ENCODE data around the gene CRABP2.
A peak's percentile ranks its signal among the peaks of the same experiment; 100 is the strongest.

CRABP2 gene

DNA sequence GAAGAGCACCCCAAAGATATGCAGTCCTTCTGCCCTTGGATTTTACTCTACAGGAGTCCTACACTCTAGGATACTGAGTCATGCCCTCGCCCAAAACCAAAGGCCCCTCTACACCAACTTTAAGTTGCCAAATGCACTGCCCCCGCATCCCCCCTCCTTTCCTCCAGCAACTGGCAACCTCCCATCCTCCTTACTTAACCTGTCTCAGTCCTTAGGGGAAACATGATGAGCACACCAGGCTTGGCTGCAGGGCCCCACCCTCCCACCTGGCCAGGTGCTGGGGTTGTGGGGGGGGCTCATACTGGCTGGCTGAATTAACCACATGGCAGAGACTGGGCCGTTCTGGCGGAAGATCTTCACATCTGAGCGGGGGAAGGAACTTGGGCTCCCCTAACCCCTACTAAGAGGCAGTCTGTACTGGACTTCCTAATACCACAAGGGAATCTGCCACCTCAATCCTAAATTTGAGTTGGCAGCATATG lies 44.8 kb upstream of the CRABP2 start:
- no peaks in the 10 kb centered on the region for H4K20me1 ChIP-seq (ENCODE audit: insufficient read depth, low read length)
- H3K9ac ChIP-seq (ENCODE audit: low read length), result peak overlapping the region; percentile 99
- H3K9me2 ChIP-seq (ENCODE audit: low read depth, low read length), result no peaks in the 10 kb centered on the region
- H3K4me2 ChIP-seq (ENCODE audit: low read length), result peak overlapping the region; percentile 98
- no peaks in the 10 kb centered on the region for H3K27me3 ChIP-seq (ENCODE audit: insufficient read depth, low read length)
- no peak overlapping the region for H2AFZ ChIP-seq (ENCODE audit: low read length)
- H3F3A ChIP-seq (ENCODE audit: insufficient read depth, low read length), result no peaks in the 10 kb centered on the region
- peak overlapping the region; percentile 91 for H3K4me3 ChIP-seq (ENCODE audit: low read depth, low read length, poor library complexity, severe bottlenecking)
- no peaks in the 10 kb centered on the region for H3K9me3 ChIP-seq (ENCODE audit: low read length)
- peaks cover 53% of the 10 kb centered on the region for H3K4me1 ChIP-seq (ENCODE audit: insufficient read depth, low read length, severe bottlenecking)
- H3K36me3 ChIP-seq (ENCODE audit: insufficient read depth, low read length), result peaks cover 21% of the 10 kb centered on the region; the same call in 1 of the 2 replicates
- TF ChIP-seq, protein P1, sequence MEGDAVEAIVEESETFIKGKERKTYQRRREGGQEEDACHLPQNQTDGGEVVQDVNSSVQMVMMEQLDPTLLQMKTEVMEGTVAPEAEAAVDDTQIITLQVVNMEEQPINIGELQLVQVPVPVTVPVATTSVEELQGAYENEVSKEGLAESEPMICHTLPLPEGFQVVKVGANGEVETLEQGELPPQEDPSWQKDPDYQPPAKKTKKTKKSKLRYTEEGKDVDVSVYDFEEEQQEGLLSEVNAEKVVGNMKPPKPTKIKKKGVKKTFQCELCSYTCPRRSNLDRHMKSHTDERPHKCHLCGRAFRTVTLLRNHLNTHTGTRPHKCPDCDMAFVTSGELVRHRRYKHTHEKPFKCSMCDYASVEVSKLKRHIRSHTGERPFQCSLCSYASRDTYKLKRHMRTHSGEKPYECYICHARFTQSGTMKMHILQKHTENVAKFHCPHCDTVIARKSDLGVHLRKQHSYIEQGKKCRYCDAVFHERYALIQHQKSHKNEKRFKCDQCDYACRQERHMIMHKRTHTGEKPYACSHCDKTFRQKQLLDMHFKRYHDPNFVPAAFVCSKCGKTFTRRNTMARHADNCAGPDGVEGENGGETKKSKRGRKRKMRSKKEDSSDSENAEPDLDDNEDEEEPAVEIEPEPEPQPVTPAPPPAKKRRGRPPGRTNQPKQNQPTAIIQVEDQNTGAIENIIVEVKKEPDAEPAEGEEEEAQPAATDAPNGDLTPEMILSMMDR (IDR thresholded peaks at IDR 0.05; ENCODE audit: low read length), result no peak
- no peak for TF ChIP-seq EZH2 (IDR thresholded peaks at IDR 0.05; ENCODE audit: borderline replicate concordance, low read length)
- H3K27ac ChIP-seq (ENCODE audit: low read depth, low read length, poor library complexity, severe bottlenecking), result peak overlapping the region; percentile 82
- H3K79me2 ChIP-seq (ENCODE audit: insufficient read depth, low read length), result peaks cover 53% of the 10 kb centered on the region

DNA sequence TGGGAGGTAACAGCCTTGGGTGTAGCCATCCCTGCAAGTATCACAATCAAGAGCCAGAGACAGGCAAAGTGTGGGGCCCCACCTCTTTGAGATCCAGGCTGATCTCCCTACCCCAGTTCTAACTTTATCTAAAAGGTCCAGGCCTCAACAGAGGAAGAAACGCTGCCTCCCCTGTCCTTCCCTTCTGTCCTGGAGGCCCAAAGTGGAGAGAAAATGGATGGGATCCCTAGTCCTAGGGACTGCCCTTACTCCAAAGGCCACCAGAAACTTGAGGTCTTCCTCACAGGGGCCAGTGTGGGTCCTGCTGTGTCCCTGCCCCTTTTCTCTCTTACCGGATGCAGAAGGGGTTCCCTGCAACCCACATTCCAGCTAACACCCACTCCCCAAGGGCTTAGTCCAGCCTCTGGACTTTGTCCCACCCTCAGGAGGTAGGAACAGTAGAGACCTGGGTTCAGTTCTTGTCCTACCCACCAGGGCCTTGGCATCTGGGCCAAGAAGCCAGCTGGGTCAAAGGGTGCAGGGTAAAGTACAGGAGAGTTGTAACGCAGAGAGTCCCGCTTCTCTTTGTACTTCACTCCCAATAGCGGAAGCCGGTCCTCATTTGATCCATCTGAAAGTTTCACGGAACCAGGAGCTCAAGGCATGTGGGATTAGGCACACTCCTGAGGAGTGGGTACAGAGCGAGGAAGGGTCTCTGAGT lies 44.2 kb upstream of the CRABP2 start:
- Histone ChIP-seq H2AFZ (ENCODE audit: low read length) (no peak overlapping the region), H3K4me1 (ENCODE audit: insufficient read depth, low read length, severe bottlenecking) (peaks cover 53% of the 10 kb centered on the region)

GRCh38 chr1:156748670-156749418 lies 43.5 kb upstream of the CRABP2 start:
- peak overlapping the region; percentile 98 for H3K4me2 ChIP-seq (ENCODE audit: low read length)
- no peak overlapping the region for H2AFZ ChIP-seq (ENCODE audit: low read length)
- H3K9ac ChIP-seq (ENCODE audit: low read length), result peak overlapping the region; percentile 99
- H3K27me3 ChIP-seq (ENCODE audit: insufficient read depth, low read length), result no peaks in the 10 kb centered on the region
- peaks cover 53% of the 10 kb centered on the region for H3K4me1 ChIP-seq (ENCODE audit: insufficient read depth, low read length, severe bottlenecking)
- peak overlapping the region; percentile 82 for H3K27ac ChIP-seq (ENCODE audit: low read depth, low read length, poor library complexity, severe bottlenecking)
- peaks cover 31% of the 10 kb centered on the region; the same call in 1 of the 2 replicates for H3K36me3 ChIP-seq (ENCODE audit: insufficient read depth, low read length)
- H3F3A ChIP-seq (ENCODE audit: insufficient read depth, low read length), result no peaks in the 10 kb centered on the region
- no peaks in the 10 kb centered on the region for H4K20me1 ChIP-seq (ENCODE audit: insufficient read depth, low read length)
- H3K79me2 ChIP-seq (ENCODE audit: insufficient read depth, low read length), result peaks cover 53% of the 10 kb centered on the region
- no peak for TF ChIP-seq EZH2 (IDR thresholded peaks at IDR 0.05; ENCODE audit: borderline replicate concordance, low read length)
- TF ChIP-seq, protein P1 (IDR thresholded peaks at IDR 0.05; ENCODE audit: low read length), result no peak
- H3K4me3 ChIP-seq (ENCODE audit: low read depth, low read length, poor library complexity, severe bottlenecking), result peak overlapping the region; percentile 91
- no peaks in the 10 kb centered on the region for H3K9me3 ChIP-seq (ENCODE audit: low read length)
- no peaks in the 10 kb centered on the region for H3K9me2 ChIP-seq (ENCODE audit: low read depth, low read length)

More for the DNA sequence above, 44.2 kb upstream of the CRABP2 start:
- Histone ChIP-seq H3K9me2 (ENCODE audit: low read depth, low read length) (no peaks in the 10 kb centered on the region), H3K4me2 (ENCODE audit: low read length) (peak overlapping the region; percentile 98), H3K4me3 (ENCODE audit: low read depth, low read length, poor library complexity, severe bottlenecking) (peak overlapping the region; percentile 91), H3K79me2 (ENCODE audit: insufficient read depth, low read length) (peaks cover 53% of the 10 kb centered on the region), H3K27me3 (ENCODE audit: insufficient read depth, low read length) (no peaks in the 10 kb centered on the region), H3K9me3 (ENCODE audit: low read length) (no peaks in the 10 kb centered on the region), H3K9ac (ENCODE audit: low read length) (peak overlapping the region; percentile 99), H3K36me3 (ENCODE audit: insufficient read depth, low read length) (peaks cover 27% of the 10 kb centered on the region; the same call in 1 of the 2 replicates), H3F3A (ENCODE audit: insufficient read depth, low read length) (no peaks in the 10 kb centered on the region), H3K27ac (ENCODE audit: low read depth, low read length, poor library complexity, severe bottlenecking) (peak overlapping the region; percentile 82), H4K20me1 (ENCODE audit: insufficient read depth, low read length) (no peaks in the 10 kb centered on the region)
- TF ChIP-seq, protein P1 (IDR thresholded peaks at IDR 0.05; ENCODE audit: low read length), result no peak
- TF ChIP-seq EZH2 (IDR thresholded peaks at IDR 0.05; ENCODE audit: borderline replicate concordance, low read length), result no peak
